Stimulated activated CD4-positive, alpha-beta T cell treated with anti-CD3 and anti-CD28 coated beads, Interleukin-2, amount 100 ng/mL, for 24 hours (primary cell): Measurements from ENCODE around the gene TRA2B.

ENCODE experiments used
- DNase-seq, 2 donors: peaks; one replicate each; pipeline ENCODE4 v3.0.0-alpha.2; 2020

The TRA2B gene

DNA sequence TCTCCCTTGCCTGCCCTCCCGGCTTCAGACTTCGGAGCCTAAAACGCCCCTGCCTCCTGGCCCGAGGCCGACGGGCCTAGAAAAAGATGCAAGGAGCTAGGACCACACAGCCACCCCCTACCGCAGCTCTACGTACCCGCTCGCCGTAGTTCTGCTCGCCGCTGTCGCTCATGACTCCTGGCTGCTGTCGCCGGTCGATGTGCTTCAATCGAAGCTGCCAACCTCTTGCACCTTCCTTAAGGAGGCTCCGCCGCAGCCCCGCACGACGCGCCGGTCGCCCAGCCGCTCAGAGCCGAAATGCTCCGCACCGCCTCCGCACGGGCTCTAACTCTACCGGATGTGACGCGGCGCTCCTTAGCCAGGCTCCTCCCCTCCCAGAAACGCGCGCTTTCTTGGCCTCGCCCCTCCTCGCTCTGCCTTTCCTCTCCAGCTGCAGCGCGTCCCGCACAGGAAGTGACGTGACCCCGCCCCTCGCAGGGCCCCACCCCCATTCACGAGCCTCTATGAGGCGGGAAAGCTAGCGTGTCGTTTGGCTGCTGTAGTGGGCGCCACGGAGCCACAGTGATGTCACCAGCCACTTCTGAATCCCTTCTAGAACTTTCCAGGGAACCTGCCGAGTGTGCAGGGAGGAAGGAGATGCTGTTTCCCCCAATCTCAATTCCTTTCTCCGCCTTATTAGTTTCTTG is at the start of gene TRA2B:
TSS of gene TRA2B (minus strand) at position 326 of the 686 bp plus-strand sequence. CDS start at position 172, 154 bp downstream.
- peak; percentile 99 for DNase-seq

DNA sequence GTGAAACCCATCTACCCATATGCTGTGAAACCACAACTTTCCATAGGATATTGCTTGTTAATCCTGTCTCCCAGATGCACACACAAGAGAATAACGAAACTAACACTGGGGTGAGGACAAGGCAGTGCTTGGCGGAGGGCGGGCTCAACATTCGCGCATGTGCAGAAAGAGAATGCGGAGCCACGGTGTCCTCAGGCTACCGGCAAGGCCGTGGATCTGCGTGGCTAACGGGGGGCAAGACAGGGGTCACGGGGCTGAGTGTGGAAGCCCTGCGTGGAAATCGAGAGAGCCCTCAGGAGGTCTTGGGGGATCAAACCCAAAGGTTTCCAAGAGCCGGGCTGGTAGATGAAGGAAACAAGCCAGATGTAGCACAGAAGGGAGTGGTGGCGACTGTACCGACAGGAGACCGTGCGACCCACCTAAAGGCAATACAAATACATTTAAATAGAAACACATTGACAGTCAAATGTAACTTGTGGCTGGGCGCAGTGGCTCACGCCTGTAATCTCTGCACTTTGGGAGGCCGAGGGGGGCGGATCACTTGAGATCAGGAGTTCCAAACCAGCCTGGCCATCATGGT is 48.5 kb upstream of the TRA2B start:
- no peak for DNase-seq

DNA sequence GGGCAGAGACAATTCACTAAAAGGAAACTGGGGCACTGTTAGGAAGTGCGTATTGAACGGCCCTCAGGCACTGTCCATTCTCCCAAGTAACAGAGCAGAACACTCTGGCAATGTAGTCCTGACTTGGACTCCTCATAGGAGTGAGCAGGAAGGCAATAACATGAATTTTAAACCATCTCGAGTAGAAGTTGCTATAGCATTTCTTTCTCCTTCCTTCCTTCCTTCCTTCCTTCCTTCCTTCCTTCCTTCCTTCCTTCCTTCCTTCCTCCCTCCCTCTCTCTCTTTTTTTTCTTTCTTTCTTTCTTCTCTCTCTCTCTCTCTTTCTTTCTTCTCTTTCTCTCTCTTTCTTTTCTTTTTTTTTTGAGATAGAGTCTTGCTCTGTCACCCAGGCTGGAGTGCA is 46.4 kb upstream of the TRA2B start:
- DNase-seq, result no peak

DNA sequence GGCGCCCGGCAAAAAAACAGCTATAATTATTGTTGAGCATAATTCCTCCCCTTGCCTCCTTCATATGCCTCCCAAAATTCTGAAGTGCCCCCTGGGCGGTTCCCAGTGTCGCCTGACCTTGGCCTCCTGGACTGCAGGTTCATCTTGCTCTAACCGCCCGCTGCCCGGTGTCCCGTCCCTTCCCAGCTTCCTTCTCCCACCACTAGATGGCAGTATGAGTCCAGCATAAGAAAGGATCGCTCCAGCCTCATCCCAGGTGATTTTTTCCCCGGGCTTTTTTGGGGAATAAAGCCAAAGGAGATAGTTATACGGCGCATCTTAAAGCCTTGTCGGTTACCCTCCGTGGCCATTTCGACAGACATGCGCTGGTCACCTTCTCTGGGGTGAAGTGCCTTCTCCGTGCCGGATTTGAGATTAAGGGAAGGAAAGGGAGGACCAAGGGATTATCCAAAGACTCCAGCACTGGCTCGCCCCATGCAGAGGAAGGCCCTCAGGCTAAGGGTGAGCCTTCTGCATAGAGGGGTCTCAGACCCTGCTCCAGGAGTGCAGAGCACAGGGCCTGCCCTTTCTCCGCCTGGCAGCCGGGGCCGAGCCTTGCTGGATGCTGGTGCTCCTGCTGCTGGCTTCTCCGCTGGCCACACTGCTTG is 45.8 kb upstream of the TRA2B start:
- DNase-seq, result peak; percentile 53 to 69

DNA sequence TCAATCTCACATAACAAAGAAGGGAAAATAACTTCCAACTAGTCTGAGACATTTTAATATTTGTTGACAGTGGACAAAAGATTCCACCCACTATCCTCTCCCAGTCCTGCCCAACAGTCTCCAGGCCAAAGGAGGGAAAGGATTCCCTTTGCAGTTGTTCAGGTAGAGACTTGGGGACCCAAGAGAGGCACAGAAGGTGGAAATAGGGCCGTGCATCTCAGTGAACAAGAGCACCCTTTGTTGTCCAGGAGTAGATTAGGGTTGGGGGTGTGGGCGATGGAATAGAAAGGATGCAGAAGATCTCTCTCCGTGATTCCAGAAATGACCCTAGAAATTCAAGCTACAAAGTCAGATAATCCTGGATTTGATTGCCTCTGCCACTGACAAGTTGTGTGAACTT is 44.8 kb upstream of the TRA2B start:
- DNase-seq, result no peak

DNA sequence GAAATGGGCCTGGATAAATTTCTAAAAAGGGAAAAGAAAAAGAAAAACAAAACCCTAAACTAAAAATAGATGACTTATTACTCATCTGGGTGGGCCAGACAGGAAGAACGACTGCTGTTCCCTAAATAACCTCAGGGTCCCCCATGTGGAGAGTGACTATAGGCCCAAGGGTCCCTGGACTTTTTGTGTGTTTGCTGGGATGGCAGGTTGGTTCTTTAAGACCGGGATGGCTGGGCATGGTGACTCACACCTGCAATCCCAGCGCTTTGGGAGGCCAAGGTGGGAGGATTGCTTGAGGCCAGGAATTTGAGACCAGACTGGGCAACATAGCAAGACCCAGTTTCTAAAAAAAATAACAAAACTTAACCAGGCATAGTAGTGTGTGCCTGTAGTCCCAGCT is 43.8 kb upstream of the TRA2B start:
- no peak for DNase-seq

DNA sequence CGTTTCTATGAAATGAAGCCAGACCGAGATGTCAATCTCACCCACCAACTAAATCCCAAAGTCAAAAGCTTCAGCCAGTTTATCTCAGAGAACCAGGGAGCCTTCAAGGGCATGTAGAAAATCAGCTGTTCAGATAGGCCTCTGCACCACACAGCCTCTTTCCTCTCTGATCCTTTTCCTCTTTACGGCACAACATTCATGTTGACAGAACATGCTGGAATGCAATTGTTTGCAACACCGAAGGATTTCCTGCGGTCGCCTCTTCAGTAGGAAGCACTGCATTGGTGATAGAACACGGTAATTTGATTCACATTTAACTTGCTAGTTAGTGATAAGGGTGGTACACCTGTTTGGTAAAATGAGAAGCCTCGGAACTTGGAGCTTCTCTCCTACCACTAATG is 41.9 kb upstream of the TRA2B start:
- DNase-seq, result no peak

DNA sequence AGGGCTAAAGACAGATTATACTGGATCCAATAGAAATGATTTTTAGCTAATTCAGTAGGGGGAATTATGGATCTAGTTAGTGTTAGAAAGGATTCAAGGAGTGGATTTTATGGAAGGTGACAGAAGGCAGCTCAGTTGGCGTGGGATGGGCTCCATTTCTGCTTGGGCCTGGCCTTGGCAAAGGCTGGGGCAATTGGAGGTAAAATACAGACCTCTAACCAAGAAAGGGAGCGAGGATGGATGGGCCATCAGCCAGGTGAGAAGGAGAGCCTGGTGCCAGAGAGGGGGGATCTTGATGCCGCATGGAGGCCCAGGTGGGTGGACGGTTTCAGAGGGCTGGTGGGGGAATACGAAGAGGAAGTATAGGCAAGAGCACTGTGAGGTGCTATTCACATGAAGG is 40.7 kb upstream of the TRA2B start:
- DNase-seq, result no peak

DNA sequence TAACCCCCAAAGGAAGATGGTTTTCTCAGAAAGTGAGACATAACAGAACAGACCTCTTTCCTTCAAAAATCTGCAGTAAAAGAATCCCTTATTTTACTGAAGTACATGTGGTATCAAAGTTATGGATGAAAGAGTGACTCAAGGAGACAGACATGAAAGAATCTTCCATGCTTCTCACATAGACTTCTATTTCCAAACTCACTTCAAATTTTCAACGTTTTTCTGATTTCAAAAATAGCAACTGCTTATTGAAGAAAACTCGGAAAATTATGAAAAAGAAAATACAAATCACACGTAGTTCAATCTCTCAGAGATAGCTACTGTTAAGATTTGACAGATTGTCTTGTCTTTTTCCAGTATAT is 39.8 kb upstream of the TRA2B start:
- no peak for DNase-seq

DNA sequence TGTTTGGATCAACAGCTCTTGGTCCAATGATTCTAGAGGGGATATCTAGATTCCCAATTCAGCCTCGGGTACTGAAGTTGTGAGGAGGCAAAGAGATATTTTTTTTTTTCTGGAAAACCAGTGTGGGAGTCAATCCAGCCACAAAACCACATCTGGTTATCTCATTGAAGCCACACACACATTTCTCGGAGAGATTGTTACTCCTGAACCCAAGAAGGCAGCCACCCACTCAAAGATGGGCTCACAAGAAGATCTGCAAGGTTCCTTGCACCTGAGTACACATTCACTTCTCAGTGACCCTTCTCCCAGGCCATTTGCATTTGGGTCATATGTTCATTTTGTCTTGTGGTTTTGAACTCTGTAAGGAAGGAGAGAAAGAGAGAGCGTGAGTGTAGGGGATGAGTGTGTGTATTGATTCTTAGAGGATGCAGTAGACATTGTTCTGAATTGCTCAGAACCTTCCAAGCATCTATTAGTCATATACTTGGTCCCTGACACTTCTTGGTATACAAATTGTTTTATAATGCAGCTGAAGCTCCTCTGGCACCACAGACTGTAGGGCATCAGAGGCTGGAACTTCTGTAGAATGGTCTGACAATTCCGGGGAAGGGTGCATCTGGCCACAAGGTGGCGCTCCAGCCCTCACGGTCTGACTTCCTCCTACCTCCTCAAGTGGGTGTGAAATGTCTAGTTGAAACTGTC is 39.3 kb upstream of the TRA2B start:
- DNase-seq, result peak; percentile 90 to 93

DNA sequence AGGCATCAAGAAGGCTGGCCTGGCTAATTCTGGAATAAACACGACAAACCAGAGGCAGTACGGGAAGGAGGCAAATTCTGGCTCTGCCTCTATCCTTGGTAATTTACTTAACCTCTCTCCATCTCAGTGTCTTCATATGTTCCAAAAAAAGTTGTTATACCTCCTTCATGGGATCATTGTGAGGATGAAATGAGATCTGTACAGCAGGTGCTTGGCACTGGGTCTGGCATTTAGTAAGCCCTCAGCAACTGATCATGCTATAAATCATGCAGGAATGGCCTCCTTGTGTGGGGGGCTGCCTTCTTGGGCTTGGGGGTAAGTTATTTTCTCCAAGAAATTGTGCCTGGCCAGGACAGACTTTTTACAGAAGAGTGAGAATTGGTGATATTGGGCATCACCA is 38.3 kb upstream of the TRA2B start:
- no peak for DNase-seq

DNA sequence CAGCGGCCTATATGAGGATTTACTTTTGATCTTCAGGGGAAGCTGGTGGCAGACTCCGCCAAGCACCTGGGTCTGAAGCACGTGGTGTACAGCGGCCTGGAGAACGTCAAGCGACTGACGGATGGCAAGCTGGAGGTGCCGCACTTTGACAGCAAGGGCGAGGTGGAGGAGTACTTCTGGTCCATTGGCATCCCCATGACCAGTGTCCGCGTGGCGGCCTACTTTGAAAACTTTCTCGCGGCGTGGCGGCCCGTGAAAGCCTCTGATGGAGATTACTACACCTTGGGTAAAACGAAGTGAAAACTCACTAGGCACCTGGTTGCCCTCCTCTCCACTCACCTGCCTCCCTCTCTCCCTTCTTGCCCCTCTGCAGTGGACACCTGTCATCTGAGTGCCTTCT is 33.8 kb upstream of the TRA2B start:
- DNase-seq, result no peak

DNA sequence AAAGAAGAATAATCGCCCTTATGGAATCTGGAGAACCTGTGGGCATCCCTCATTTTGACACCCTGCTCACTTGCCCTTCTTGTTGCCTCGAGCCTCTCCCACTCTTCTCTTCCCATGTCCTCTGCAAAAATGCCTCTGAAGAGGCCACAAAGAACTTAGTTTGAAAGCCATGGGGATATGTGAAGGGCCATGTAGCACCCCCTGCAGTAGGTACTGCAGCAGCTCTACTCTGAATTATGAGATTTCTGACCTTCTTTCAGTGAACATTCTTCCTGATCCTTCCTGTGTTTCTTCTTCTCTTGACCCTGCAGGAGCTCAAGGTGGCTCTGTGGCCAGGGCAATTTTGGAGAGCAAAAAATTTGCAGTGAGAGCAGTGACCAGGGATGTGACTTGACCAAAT is 30.4 kb upstream of the TRA2B start:
- no peak for DNase-seq

DNA sequence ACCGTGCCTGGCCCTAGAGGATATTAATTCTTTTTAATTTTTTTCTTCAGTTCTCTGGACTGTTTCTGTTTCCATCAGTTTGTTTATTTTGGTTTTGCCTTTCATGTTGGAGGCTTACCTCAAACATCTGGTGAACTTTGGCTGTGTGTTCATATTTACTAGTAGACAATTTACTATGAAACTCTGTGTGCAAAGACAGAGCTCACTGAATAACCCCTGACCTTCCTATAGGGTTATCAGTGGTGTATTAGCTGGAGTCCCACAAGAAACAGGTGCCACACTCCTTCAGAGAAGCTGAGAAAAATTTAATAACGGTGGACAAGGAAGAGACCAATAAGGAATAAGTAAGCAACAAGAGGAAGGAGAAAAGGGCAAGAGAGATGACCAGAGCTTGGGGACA is 28.8 kb upstream of the TRA2B start:
- no peak for DNase-seq

DNA sequence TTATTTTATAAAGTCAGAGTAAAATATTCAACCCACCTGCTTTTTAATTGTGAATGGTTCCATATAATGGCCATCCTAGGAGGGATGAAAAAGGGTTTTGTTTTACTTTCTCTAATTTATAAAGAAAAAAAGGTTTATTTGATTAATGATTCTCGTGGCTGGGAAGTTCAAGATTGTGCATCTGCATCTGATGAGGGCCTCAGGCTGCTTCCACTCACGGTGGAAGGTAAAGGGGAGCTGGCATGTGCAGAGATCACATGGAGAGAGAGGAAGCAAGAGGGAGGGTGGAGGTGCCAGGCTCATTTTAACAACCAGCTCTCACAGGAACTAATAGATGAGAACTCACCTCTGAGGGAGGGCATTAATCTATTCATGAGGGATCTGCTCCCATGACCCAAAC is 27.7 kb upstream of the TRA2B start:
- DNase-seq, result no peak

DNA sequence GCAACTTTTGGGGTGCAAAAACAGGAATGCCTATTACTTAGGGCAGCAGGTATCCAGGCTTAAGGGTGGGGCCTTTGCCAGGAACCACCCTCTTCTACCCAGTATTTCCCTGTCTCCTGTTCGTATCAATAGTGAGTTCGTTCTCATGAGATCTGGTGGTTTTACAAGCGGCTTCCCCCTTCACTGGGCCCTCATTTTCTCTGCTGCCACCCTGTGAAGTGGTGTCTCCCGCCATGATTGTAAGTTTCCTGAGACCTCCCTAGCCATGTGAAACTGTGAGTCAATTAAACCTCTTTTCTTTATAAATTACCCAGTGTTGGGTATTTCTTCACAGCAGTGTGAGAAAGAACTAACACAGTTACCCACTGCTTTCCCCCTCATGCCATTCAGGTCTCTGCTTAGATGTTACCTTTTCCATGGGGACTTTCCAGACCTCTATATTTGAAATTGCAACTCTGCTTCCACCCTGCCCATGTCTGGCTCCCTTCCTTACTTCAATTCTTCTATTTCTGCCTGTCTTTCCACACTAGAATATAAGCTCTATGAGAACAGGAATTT is 23.9 kb upstream of the TRA2B start:
- peak; percentile 20 to 34 for DNase-seq

DNA sequence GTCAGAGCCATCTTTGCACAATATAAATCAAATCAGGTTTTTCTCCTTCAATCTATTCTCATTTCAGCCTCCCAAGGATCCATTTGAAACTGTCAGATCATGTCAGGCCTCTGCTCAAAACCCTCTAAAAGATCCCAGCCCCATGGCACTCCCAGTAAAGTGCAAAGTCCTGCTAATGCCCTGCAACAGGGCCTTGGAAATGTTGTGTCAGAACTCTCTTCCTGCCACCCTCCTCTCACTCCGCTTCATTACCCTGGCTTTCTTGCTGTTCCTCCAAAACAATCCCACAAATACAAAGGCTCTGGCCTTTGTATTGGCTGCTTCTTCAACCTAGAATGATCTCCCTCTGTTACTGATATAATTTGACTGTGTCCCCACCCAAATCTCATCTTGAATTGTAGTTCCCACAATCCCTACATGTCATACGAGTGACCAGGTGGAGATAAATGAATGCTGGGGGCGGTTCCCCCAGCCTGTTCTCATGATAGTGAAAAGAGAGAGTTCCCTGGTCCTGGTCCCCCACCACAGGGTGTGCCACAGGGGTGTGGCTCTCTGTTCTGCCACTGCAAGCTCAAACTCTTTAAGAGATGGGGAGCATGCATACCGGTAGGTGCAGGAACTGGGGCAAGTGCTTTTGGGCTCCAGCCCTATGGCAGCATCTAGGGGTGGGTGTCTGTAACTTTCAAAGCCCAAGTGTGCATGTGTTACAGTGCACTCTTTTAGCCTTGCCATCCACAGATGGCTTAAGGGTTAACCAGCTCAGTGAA is 22.9 kb upstream of the TRA2B start:
- no peak for DNase-seq

DNA sequence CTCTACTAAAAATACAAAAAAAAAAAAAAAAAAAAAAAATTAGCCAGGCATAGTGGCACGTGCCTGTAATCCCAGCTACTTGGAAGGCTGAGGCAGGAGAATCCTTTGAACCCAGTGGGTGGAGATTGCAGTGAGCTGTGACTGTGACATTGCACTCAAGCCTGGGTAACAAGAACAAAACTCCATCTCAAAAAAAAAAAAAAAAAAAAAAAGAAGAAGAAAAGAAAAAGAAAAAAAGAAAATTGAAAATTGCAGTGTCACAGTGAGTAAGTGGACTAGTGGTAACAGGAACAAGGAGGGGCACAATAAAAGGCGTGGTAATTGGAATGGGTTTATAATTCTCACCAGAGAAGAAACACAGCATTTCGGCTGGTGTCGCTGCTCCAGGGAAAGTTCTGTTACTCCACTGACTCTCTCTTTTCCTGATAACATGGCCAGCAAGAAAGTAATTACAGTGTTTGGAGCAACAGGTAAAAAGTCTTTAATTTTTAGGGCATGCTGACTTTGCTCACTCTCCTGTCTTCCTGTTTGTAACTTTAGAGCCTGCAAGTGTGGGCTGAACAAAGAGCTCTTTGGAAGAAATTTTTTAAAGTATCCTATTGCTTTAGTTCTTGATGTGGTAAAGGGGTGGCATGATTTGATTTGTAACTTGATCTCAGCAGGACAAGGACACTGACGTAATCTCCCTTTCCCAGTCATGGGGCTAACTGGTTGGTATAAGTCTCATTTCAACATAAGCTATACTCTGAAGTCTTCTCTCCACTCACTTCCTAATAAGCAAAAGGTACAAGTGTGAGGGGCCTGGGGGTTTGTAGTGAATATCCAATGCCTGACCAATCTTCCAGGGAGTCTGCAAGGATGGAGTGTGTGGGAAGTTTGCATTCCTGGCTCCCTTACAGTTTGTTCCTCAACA is 22.1 kb upstream of the TRA2B start:
- no peak for DNase-seq

DNA sequence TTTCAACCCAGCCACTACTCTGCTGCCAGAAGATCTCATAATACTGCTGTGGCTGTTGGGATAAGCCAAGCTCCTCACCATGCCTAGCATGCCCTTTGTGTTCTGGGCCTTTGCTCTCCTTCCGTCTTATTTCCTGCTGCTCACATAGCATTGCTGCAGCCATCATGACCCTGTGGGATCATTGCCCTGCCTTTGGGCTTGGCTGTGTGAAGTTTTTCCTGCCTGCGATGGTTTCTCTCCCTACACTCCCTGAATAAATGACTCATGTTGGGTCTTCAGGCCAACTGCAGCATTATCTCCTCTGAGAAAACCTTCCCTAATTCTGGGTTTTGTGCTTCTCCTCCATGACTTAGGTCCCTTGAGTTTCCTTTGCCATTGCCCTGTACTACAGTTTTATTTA is 20.8 kb upstream of the TRA2B start:
- no peak for DNase-seq

DNA sequence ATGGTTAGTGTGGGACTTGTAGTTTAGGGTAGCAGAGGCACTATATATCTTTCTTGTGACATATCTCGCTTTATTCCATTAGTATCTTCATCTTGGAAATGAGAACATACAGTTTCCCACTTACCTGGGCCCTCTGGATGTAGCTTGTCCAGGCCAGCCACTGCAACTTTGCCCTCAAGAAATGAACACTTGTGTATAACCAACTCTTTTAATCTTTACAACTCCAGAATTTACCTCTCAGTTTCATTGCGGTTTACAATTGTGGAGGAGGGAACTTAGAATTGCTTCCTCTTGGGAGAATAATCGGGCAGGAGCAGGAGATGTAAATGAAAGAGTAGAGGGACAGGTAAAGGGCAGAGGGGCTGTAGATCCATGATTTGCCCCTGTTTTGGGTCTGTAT is 18.4 kb upstream of the TRA2B start:
- DNase-seq, result no peak

DNA sequence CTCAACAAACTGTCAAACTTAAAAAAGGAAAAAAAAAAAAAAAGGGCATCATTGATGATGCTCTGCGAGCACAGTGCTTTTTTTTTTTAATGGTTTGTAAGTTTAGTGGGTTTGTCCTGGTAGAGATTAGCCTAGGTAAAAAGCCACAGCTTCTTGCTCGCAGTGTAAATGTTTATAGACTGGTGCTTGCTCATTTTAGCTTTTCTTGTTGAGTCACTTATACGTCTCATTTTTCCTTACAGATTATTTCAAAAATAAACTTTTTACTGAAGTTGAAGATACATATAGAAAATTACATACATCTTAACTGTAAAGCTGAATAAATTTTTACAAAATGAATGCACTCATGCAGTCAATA is 16.5 kb upstream of the TRA2B start:
- DNase-seq, result no peak

DNA sequence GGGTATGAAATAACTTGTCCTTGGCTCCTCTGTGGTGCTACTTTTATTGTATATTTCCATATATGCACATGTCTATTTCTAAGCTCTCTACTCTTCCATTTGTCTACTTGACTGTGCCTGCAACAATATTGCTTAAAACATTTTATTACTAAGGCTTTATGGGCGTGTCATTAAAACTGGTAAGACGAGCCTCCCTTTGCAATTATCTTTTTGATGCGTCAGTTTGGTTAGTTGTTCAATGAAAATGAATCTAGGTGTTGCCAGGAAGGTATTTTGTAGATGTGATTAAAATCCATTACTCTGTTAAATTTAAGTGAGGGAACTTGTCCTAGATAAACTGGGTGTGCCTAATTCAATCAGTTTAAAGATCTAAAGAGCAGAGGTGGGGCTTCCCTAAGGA is 12.9 kb upstream of the TRA2B start:
- DNase-seq, result no peak
